Liver (tissue), 9 donors: Measurements from ENCODE around the gene S100A4. TPM values are rescaled to one million over a fixed set of nuclear protein-coding genes. Genes with fewer than 3 reads are reported as not detected.

Experiments used
- DNase-seq: peaks from one replicate; pipeline ENCODE4 v3.0.0-alpha.2; 2017; ENCODE audit warnings: low spot score
- H3K27ac ChIP-seq, 2 donors: one replicate each; pipeline ENCODE4 v1.7.0; 2013; ENCODE audit warnings: inconsistent platforms in 2 of 2, low read length in 2 of 2, control low read depth in 1 of 2, low read depth in 1 of 2, mild to moderate bottlenecking in 1 of 2
- H3K27me3 ChIP-seq, 4 donors: one replicate each; pipeline versions ENCODE4 v1.6.1 to v1.7.0; 2013; ENCODE audit warnings: low read length in 3 of 4, inconsistent platforms in 1 of 4, mild to moderate bottlenecking in 1 of 4, moderate library complexity in 1 of 4; ENCODE audit not compliant: control insufficient read depth in 4 of 4, insufficient read depth in 4 of 4
- H3K36me3 ChIP-seq, 4 donors: one replicate each; pipeline versions ENCODE4 v1.6.1 to v1.7.0; 2013; ENCODE audit warnings: low read length in 3 of 4, mild to moderate bottlenecking in 3 of 4, low read depth in 1 of 4, moderate library complexity in 1 of 4; ENCODE audit not compliant: control insufficient read depth in 4 of 4, insufficient read depth in 3 of 4
- H3K4me1 ChIP-seq, 4 donors: one replicate each; pipeline versions ENCODE4 v1.6.1 to v1.7.0; 2013; ENCODE audit warnings: low read length in 3 of 4, mild to moderate bottlenecking in 3 of 4, moderate library complexity in 1 of 4; ENCODE audit not compliant: control insufficient read depth in 4 of 4, insufficient read depth in 4 of 4
- H3K4me3 ChIP-seq, 3 donors: one replicate each; pipeline versions ENCODE4 v1.6.1 to v1.7.0; 2013; ENCODE audit warnings: low read length in 3 of 3, control low read depth in 1 of 3, low read depth in 1 of 3, mild to moderate bottlenecking in 1 of 3
- H3K9ac ChIP-seq, 2 donors: one replicate each; pipeline ENCODE4 v1.7.0; 2013; ENCODE audit warnings: low read length in 2 of 2, mild to moderate bottlenecking in 2 of 2, moderate library complexity in 2 of 2, control low read depth in 1 of 2, low read depth in 1 of 2
- H3K9me3 ChIP-seq, 4 donors: one replicate each; pipeline versions ENCODE4 v1.6.1 to v1.7.0; 2013; ENCODE audit warnings: low read length in 3 of 4; ENCODE audit not compliant: control insufficient read depth in 4 of 4
- EGR1 ChIP-seq, 2 donors: IDR thresholded peaks; 2 replicates each; pipeline ENCODE4 v1.6.1; 2016 to 2018; ENCODE audit warnings: antibody characterized with exemption in 2 of 2, low read depth in 2 of 2
- FOXA1 ChIP-seq: IDR thresholded peaks from 2 replicates; pipeline ENCODE4 v1.6.1; 2016; ENCODE audit warnings: antibody characterized with exemption
- GABPA ChIP-seq, 2 donors: IDR thresholded peaks in 1 of 2; conservative IDR thresholded peaks in 1 of 2; 2 replicates each; pipeline ENCODE4 v1.6.1; 2016; ENCODE audit warnings: antibody characterized with exemption in 2 of 2, mild to moderate bottlenecking in 1 of 2, moderate library complexity in 1 of 2
- HNF4A ChIP-seq, 2 donors: conservative IDR thresholded peaks; 2 replicates each; pipeline ENCODE4 v1.6.1; 2016; ENCODE audit warnings: antibody characterized with exemption in 2 of 2, mild to moderate bottlenecking in 2 of 2
- HNF4G ChIP-seq: IDR thresholded peaks from 2 replicates; pipeline ENCODE4 v1.6.1; 2016; ENCODE audit warnings: antibody characterized with exemption
- JUND ChIP-seq, 2 donors: IDR thresholded peaks; 2 replicates each; pipeline ENCODE4 v1.6.1; 2016; ENCODE audit warnings: antibody characterized with exemption in 2 of 2
- NR2F2 ChIP-seq: IDR thresholded peaks from 2 replicates; pipeline ENCODE4 v1.6.1; 2016; ENCODE audit warnings: antibody characterized with exemption
- RAD21 ChIP-seq, 2 donors: IDR thresholded peaks; 2 replicates each; pipeline ENCODE4 v1.6.1; 2016; ENCODE audit warnings: antibody characterized with exemption in 2 of 2, mild to moderate bottlenecking in 2 of 2
- RXRA ChIP-seq, 2 donors: IDR thresholded peaks; 2 replicates each; pipeline ENCODE4 v1.6.1; 2017 to 2018; ENCODE audit warnings: antibody characterized with exemption in 2 of 2, mild to moderate bottlenecking in 1 of 2
- SP1 ChIP-seq: IDR thresholded peaks from 2 replicates; pipeline ENCODE4 v1.6.1; 2018; ENCODE audit warnings: antibody characterized with exemption, mild to moderate bottlenecking
- TAF1 ChIP-seq: conservative IDR thresholded peaks from 2 replicates; pipeline ENCODE4 v1.6.1; 2016; ENCODE audit warnings: antibody characterized with exemption, mild to moderate bottlenecking
- WGBS: extraction: QIAGEN DNeasy Blood & Tissue Kit; methylation state at CpG from one replicate; pipeline ENCODE4 v1.1.7; 2013; 5-methylcytosine and 5-hydroxymethylcytosine counted together
- polyA plus RNA-seq, 2 donors: library from polyadenylated mRNA; stranded (reverse) in 1 of 2; unstranded in 1 of 2; fragments of 200-250 nt in 1 of 2; fragments of >200 nt in 1 of 2; fragmentation: Nextera tagmentation in 1 of 2; extraction: Ambion mirVana in 1 of 2; gene quantifications; one replicate each; pipeline versions ENCODE4 v1.2.1 to v1.2.3, GENCODE V29; 2013 to 2015
- total RNA-seq, 2 donors: library from RNA; depleted of rRNA; stranded (reverse); fragments of >200 nt; gene quantifications; one replicate each; pipeline ENCODE4 v1.2.3, GENCODE V29; 2014
- TF ChIP-seq, protein P1 (sequence below): IDR thresholded peaks from 2 replicates; pipeline ENCODE4 v1.6.1; 2016; ENCODE audit warnings: antibody characterized with exemption, mild to moderate bottlenecking
- TF ChIP-seq, protein P2 (sequence below): IDR thresholded peaks from 2 replicates; pipeline ENCODE4 v1.6.1; 2016; ENCODE audit warnings: antibody characterized with exemption
- TF ChIP-seq, protein P3 (sequence below): IDR thresholded peaks from 2 replicates; pipeline ENCODE4 v1.6.1; 2016; ENCODE audit warnings: antibody characterized with exemption
- TF ChIP-seq, protein P4 (sequence below): IDR thresholded peaks from 2 replicates; pipeline ENCODE4 v1.6.1; 2016; ENCODE audit warnings: antibody characterized with exemption
- donor health status: healthy.
- donor health status: healthy.
- donor health status: healthy.
- donor health status: healthy.
- donor health status: healthy.

The S100A4 gene
- total and polyA plus RNA-seq, 4 donors: 4.8 to 69.8 (median 16.7) TPM

DNA sequence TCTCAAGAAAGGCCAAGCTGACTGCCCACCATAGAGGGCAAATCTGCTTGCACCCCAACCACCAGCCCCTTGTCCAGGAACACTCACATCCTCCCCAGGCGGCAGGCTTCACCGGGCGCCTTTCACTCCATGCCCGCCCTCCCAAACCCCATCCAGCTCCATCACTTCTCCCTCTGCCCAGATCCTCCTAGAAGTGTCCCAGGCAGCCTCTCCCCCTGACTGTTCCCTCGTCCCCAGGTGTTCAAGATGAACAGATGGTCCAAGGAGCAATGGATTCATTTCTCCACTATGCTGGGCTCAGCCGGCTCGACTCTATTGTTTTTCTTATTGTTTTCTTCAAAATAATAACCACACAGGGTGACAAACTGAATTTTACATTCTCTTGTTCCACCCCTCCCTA lies 31.9 kb downstream of the S100A4 start (continued):
- TF ChIP-seq HNF4A (conservative IDR thresholded peaks at IDR 0.05) (no peak), RXRA (IDR thresholded peaks at IDR 0.05) (no peak), GABPA (IDR thresholded peaks at IDR 0.05 in 1 of 2, conservative IDR thresholded peaks at IDR 0.05 in 1 of 2) (no peak), RAD21 (IDR thresholded peaks at IDR 0.05) (no peak), TAF1 (no peak), JUND (IDR thresholded peaks at IDR 0.05) (no peak), SP1 (no peak), NR2F2 (no peak), FOXA1 (no peak)
- TF ChIP-seq, protein P1, sequence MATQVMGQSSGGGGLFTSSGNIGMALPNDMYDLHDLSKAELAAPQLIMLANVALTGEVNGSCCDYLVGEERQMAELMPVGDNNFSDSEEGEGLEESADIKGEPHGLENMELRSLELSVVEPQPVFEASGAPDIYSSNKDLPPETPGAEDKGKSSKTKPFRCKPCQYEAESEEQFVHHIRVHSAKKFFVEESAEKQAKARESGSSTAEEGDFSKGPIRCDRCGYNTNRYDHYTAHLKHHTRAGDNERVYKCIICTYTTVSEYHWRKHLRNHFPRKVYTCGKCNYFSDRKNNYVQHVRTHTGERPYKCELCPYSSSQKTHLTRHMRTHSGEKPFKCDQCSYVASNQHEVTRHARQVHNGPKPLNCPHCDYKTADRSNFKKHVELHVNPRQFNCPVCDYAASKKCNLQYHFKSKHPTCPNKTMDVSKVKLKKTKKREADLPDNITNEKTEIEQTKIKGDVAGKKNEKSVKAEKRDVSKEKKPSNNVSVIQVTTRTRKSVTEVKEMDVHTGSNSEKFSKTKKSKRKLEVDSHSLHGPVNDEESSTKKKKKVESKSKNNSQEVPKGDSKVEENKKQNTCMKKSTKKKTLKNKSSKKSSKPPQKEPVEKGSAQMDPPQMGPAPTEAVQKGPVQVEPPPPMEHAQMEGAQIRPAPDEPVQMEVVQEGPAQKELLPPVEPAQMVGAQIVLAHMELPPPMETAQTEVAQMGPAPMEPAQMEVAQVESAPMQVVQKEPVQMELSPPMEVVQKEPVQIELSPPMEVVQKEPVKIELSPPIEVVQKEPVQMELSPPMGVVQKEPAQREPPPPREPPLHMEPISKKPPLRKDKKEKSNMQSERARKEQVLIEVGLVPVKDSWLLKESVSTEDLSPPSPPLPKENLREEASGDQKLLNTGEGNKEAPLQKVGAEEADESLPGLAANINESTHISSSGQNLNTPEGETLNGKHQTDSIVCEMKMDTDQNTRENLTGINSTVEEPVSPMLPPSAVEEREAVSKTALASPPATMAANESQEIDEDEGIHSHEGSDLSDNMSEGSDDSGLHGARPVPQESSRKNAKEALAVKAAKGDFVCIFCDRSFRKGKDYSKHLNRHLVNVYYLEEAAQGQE: no peak

DNA sequence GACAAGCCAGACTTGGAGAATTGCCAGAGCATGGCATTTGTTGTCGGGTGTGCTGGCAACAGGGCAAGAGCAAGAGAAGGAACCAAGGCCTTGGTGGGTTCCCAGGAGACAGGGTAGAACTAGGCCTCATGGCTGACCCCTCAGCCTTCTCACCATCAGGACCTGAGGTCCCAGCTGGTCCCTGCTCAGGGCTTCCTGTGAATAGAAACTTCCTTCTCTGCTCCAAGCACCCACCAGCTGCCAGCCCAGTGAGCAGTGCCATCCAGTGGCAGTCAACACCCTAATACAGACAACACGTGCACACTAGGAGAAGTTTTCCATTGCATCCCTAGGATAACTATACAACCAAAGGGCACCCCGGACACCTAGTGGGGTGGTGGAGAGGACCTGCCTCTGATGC lies 32.6 kb downstream of the S100A4 start:
- Histone ChIP-seq H3K27me3 (no peaks in the 10 kb centered on the region), H3K27ac (no peak overlapping the region), H3K36me3 (no peaks in the 10 kb centered on the region), H3K4me1 (peaks cover 0 to 2% (median 0%) of the 10 kb centered on the region in 4 donors), H3K4me3 (no peak overlapping the region), H3K9ac (no peak overlapping the region), H3K9me3 (no peaks in the 10 kb centered on the region)
- DNase-seq: no peak
- TF ChIP-seq, protein P2, sequence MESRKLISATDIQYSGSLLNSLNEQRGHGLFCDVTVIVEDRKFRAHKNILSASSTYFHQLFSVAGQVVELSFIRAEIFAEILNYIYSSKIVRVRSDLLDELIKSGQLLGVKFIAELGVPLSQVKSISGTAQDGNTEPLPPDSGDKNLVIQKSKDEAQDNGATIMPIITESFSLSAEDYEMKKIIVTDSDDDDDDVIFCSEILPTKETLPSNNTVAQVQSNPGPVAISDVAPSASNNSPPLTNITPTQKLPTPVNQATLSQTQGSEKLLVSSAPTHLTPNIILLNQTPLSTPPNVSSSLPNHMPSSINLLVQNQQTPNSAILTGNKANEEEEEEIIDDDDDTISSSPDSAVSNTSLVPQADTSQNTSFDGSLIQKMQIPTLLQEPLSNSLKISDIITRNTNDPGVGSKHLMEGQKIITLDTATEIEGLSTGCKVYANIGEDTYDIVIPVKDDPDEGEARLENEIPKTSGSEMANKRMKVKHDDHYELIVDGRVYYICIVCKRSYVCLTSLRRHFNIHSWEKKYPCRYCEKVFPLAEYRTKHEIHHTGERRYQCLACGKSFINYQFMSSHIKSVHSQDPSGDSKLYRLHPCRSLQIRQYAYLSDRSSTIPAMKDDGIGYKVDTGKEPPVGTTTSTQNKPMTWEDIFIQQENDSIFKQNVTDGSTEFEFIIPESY: no peak
- no peak for TF ChIP-seq SP1
- TF ChIP-seq EGR1 (IDR thresholded peaks at IDR 0.05; ENCODE audit: low read depth in 2 of 2): no peak
- TF ChIP-seq GABPA (IDR thresholded peaks at IDR 0.05 in 1 of 2, conservative IDR thresholded peaks at IDR 0.05 in 1 of 2): no peak
- TF ChIP-seq HNF4A (conservative IDR thresholded peaks at IDR 0.05): no peak
- TF ChIP-seq, protein P3, sequence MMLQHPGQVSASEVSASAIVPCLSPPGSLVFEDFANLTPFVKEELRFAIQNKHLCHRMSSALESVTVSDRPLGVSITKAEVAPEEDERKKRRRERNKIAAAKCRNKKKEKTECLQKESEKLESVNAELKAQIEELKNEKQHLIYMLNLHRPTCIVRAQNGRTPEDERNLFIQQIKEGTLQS: no peak
- no peak for TF ChIP-seq JUND (IDR thresholded peaks at IDR 0.05)
- TF ChIP-seq, protein P4, sequence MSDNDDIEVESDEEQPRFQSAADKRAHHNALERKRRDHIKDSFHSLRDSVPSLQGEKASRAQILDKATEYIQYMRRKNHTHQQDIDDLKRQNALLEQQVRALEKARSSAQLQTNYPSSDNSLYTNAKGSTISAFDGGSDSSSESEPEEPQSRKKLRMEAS: no peak
- TF ChIP-seq, protein P1: no peak
- TF ChIP-seq HNF4G: no peak
- WGBS: 82% methylated on average over 3 of the region's 3 CpGs
